ENCODE measurements around the gene NLRC5. TPM values are rescaled to one million over a fixed set of nuclear protein-coding genes. Genes with fewer than 3 reads are reported as not detected.

Gene NLRC5
- total RNA-seq, 1 experiment from 2014 or later: 8.4 TPM

GRCh38 chr16:57123974-57124674, 134.8 kb downstream of the NLRC5 start:
- no peak for DNase-seq (ENCODE audit: low spot score)

- DNase-seq (ENCODE audit: low spot score): no peak
Measured at GRCh38 chr16:57125376-57125775, 136.0 kb downstream of the NLRC5 start.

GRCh38 chr16:57125969-57126368, 136.6 kb downstream of the NLRC5 start:
- DNase-seq (ENCODE audit: low spot score): no peak

GRCh38 chr16:57126411-57126810, 137.1 kb downstream of the NLRC5 start:
- DNase-seq (ENCODE audit: low spot score): no peak

- no peak for DNase-seq (ENCODE audit: low spot score)
Measured at GRCh38 chr16:57127037-57127763, 137.8 kb downstream of the NLRC5 start.

GRCh38 chr16:57127836-57128235, 138.5 kb downstream of the NLRC5 start:
- no peak for DNase-seq (ENCODE audit: low spot score)

- no peak for DNase-seq (ENCODE audit: low spot score)
Measured at GRCh38 chr16:57128771-57129389, 139.5 kb downstream of the NLRC5 start.

- DNase-seq (ENCODE audit: low spot score): no peak
Measured at GRCh38 chr16:57130950-57131321, 141.6 kb downstream of the NLRC5 start.

- no peak for DNase-seq (ENCODE audit: low spot score)
Measured at GRCh38 chr16:57131351-57131970, 142.1 kb downstream of the NLRC5 start.

- no peak for DNase-seq (ENCODE audit: low spot score)
Measured at GRCh38 chr16:57132470-57132869, 143.1 kb downstream of the NLRC5 start.

GRCh38 chr16:57133031-57133430, 143.7 kb downstream of the NLRC5 start:
- DNase-seq (ENCODE audit: low spot score): no peak

Other genes with a start within 250 kb of the NLRC5 start
- not detected in 2 replicates for gene SLC12A3, start 124.3 kb upstream of the NLRC5 start, total RNA-seq (2014; rRNA removed; shearing (Covaris generic))
- 70.1 and 86.3 TPM in 2 replicates for gene HERPUD1, start 57.4 kb upstream of the NLRC5 start, total RNA-seq (2014; rRNA removed; shearing (Covaris generic))
- not detected in 2 replicates for gene CETP, start 27.6 kb upstream of the NLRC5 start, total RNA-seq (2014; rRNA removed; shearing (Covaris generic))
- gene CPNE2, start 103.0 kb downstream of the NLRC5 start, total RNA-seq (2014; rRNA removed; shearing (Covaris generic)): 34.5 and 39.2 TPM in 2 replicates
- gene PSME3IP1, start 196.5 kb downstream of the NLRC5 start, total RNA-seq (2014; rRNA removed; shearing (Covaris generic)): 104 and 139 TPM in 2 replicates
- gene RSPRY1, start 196.8 kb downstream of the NLRC5 start, total RNA-seq (2014; rRNA removed; shearing (Covaris generic)): 25.1 and 28.6 TPM in 2 replicates